CD4-positive, alpha-beta T cell treated with Interleukin-12 subunit alpha and Interleukin-12 subunit beta, for 1 hour (primary cell): ENCODE results near the gene MAP3K1.

Source experiments
- DNase-seq: peaks from one replicate; pipeline ENCODE4 v3.0.0-alpha.2; 2020

MAP3K1 gene

GRCh38 chr5:56850423-56850822 is 35.1 kb downstream of the MAP3K1 start:
- no peak for DNase-seq

GRCh38 chr5:56851258-56851941 is 36.1 kb downstream of the MAP3K1 start:
- DNase-seq = no peak

GRCh38 chr5:56852228-56853000 is 37.1 kb downstream of the MAP3K1 start:
- DNase-seq = peak; percentile 23

GRCh38 chr5:56853698-56854097 is 38.3 kb downstream of the MAP3K1 start:
- no peak for DNase-seq

- no peak for DNase-seq
These were observed 39.6 kb downstream of the MAP3K1 start for GRCh38 chr5:56854920-56855319.

- DNase-seq = no peak
These were observed 41.3 kb downstream of the MAP3K1 start for GRCh38 chr5:56856541-56857178.

- no peak for DNase-seq
These were observed 43.6 kb downstream of the MAP3K1 start for GRCh38 chr5:56858777-56859442.

- DNase-seq = no peak
These were observed 46.6 kb downstream of the MAP3K1 start for GRCh38 chr5:56861893-56862485.

GRCh38 chr5:56862909-56863308 is 47.6 kb downstream of the MAP3K1 start:
- peak; percentile 16 for DNase-seq

GRCh38 chr5:56871777-56872176 is 56.4 kb downstream of the MAP3K1 start:
- DNase-seq = no peak

GRCh38 chr5:56873056-56873455 is 57.7 kb downstream of the MAP3K1 start:
- no peak for DNase-seq

- no peak for DNase-seq
These were observed 61.0 kb downstream of the MAP3K1 start for GRCh38 chr5:56876327-56876726.

GRCh38 chr5:56881571-56881970 is 66.2 kb downstream of the MAP3K1 start:
- DNase-seq = no peak

GRCh38 chr5:56893251-56893951 is 78.1 kb downstream of the MAP3K1 start:
- DNase-seq = no peak

- no peak for DNase-seq
These were observed 81.4 kb downstream of the MAP3K1 start for GRCh38 chr5:56896763-56897162.

GRCh38 chr5:56898213-56898612 is 82.9 kb downstream of the MAP3K1 start:
- DNase-seq = no peak

- DNase-seq = no peak
These were observed 85.0 kb downstream of the MAP3K1 start for GRCh38 chr5:56900395-56900794.

GRCh38 chr5:56900858-56901578 is 85.7 kb downstream of the MAP3K1 start:
- peak; percentile 65 for DNase-seq

- no peak for DNase-seq
These were observed 93.6 kb downstream of the MAP3K1 start for GRCh38 chr5:56908942-56909293.

GRCh38 chr5:56909294-56910209 is 94.2 kb downstream of the MAP3K1 start, which contains the start of gene SETD9:
Gene SETD9 (plus strand): TSS chr5:56909596. CDS start chr5:56909646, 50 bp downstream.
- DNase-seq = peak; percentile 90
